ENCODE measurements around the gene AMH. TPM values are rescaled to one million over a fixed set of nuclear protein-coding genes. Genes with fewer than 3 reads are reported as not detected.
A peak's percentile ranks its signal among the peaks of the same experiment; 100 is the strongest.

Gene AMH
- total RNA-seq, 2 experiments from 2014 or later, result 3.3 to 3.5 TPM

- no peaks in the 10 kb centered on the region for H3K4me1 ChIP-seq (ENCODE audit: insufficient read depth, low read length)
- Mint-ChIP-seq H3K4me1 (ENCODE audit: low read depth) (no peaks in the 10 kb centered on the region), H3K27ac (no peak overlapping the region), H3K36me3 (ENCODE audit: low read depth) (peaks cover 42% of the 10 kb centered on the region), H3K9me3 (no peaks in the 10 kb centered on the region), H3K27me3 (no peaks in the 10 kb centered on the region), H3K4me3 (no peak overlapping the region)
- no peak for TF ChIP-seq CTCF (IDR thresholded peaks at IDR 0.05)
- peaks cover 52% of the 10 kb centered on the region for H3K36me3 ChIP-seq (ENCODE audit: insufficient read depth, low read length)
- ChIA-PET CTCF (interaction anchor here (1.1 kb wide), 1 partner anchor 52 kb away, joined by 3 read pairs; no protein-coding TSS in a partner anchor), POLR2A (interaction anchor here (0.8 kb wide), 1 partner anchor 81 kb away, joined by 3 read pairs; no protein-coding TSS in a partner anchor)
- DNase-seq (peak in 5 of 14 experiments; percentile 9 to 40 (median 26)), ATAC-seq (ENCODE audit: poor library complexity) (no peak)
- no peak overlapping the region for H3K27ac ChIP-seq (ENCODE audit: low read depth in 1 of 2, low read length in 2 of 2)
- H3K9me3 ChIP-seq (ENCODE audit: control insufficient read depth in 1 of 2, insufficient read depth in 1 of 2, low read length in 2 of 2), result no peaks in the 10 kb centered on the region
- H3K27me3 ChIP-seq (ENCODE audit: control insufficient read depth in 1 of 2, insufficient read depth in 2 of 2, low read length in 2 of 2), result no peaks in the 10 kb centered on the region
- intact Hi-C loops (cut with DNase I, micrococcal nuclease), result no loop called here
- H3K4me3 ChIP-seq (ENCODE audit: low read length), result no peak overlapping the region
These were observed 40.9 kb upstream of the AMH start for GRCh38 chr19:2207991-2208860.

- H3K4me3 Mint-ChIP-seq, result no peak overlapping the region
- ChIA-PET CTCF (no interaction called here), POLR2A (interaction anchor here (0.8 kb wide), 1 partner anchor 80 kb away, joined by 3 read pairs; no protein-coding TSS in a partner anchor)
- intact Hi-C loops (cut with DNase I, micrococcal nuclease), result no loop called here
- H3K36me3 Mint-ChIP-seq (ENCODE audit: low read depth), result peaks cover 43% of the 10 kb centered on the region
- H3K27me3 Mint-ChIP-seq, result no peaks in the 10 kb centered on the region
- Histone ChIP-seq H3K27ac (ENCODE audit: low read depth in 1 of 2, low read length in 2 of 2) (no peak overlapping the region), H3K27me3 (ENCODE audit: control insufficient read depth in 1 of 2, insufficient read depth in 2 of 2, low read length in 2 of 2) (no peaks in the 10 kb centered on the region), H3K9me3 (ENCODE audit: control insufficient read depth in 1 of 2, insufficient read depth in 1 of 2, low read length in 2 of 2) (no peaks in the 10 kb centered on the region), H3K4me1 (ENCODE audit: insufficient read depth, low read length) (no peaks in the 10 kb centered on the region), H3K36me3 (ENCODE audit: insufficient read depth, low read length) (peaks cover 54% of the 10 kb centered on the region), H3K4me3 (ENCODE audit: low read length) (no peak overlapping the region)
- TF ChIP-seq CTCF (IDR thresholded peaks at IDR 0.05), result no peak
- H3K4me1 Mint-ChIP-seq (ENCODE audit: low read depth), result no peaks in the 10 kb centered on the region
- H3K9me3 Mint-ChIP-seq, result no peaks in the 10 kb centered on the region
- ATAC-seq (ENCODE audit: poor library complexity) (no peak), DNase-seq (no peak)
- no peak overlapping the region for H3K27ac Mint-ChIP-seq
These were observed 40.1 kb upstream of the AMH start for GRCh38 chr19:2208975-2209374.

GRCh38 chr19:2209408-2209807 lies 39.7 kb upstream of the AMH start:
- POLR2A ChIA-PET, result no interaction called here
- Mint-ChIP-seq H3K9me3 (no peaks in the 10 kb centered on the region), H3K4me1 (ENCODE audit: low read depth) (no peaks in the 10 kb centered on the region), H3K36me3 (ENCODE audit: low read depth) (peaks cover 39% of the 10 kb centered on the region), H3K4me3 (no peak overlapping the region), H3K27ac (no peak overlapping the region), H3K27me3 (no peaks in the 10 kb centered on the region)
- CTCF ChIA-PET, result no interaction called here
- Histone ChIP-seq H3K9me3 (ENCODE audit: control insufficient read depth in 1 of 2, insufficient read depth in 1 of 2, low read length in 2 of 2) (no peaks in the 10 kb centered on the region), H3K4me3 (ENCODE audit: low read length) (no peak overlapping the region), H3K4me1 (ENCODE audit: insufficient read depth, low read length) (peaks cover under 1% of the 10 kb centered on the region), H3K27me3 (ENCODE audit: control insufficient read depth in 1 of 2, insufficient read depth in 2 of 2, low read length in 2 of 2) (no peaks in the 10 kb centered on the region), H3K36me3 (ENCODE audit: insufficient read depth, low read length) (peaks cover 57% of the 10 kb centered on the region), H3K27ac (ENCODE audit: low read depth in 1 of 2, low read length in 2 of 2) (no peak overlapping the region)
- TF ChIP-seq CTCF (IDR thresholded peaks at IDR 0.05), result no peak
- intact Hi-C loops (cut with DNase I, micrococcal nuclease), result no loop called here
- DNase-seq, result no peak
- no peak for ATAC-seq (ENCODE audit: poor library complexity)

Measured in CD4-positive, alpha-beta T cell (primary cell).